Measurements from ENCODE around the gene RERE.

Gene RERE

GRCh38 chr1:8814865-8815264, 2.6 kb downstream of the RERE start:
- TF ChIP-seq EZH2phosphoT487 (conservative IDR thresholded peaks at IDR 0.05; ENCODE audit: low read length) (no peak), CTCF (IDR thresholded peaks at IDR 0.05; ENCODE audit: insufficient read depth, low read length, poor library complexity, severe bottlenecking) (no peak)
- no peak overlapping the region for H3K9ac ChIP-seq (ENCODE audit: low read length)
- no peaks in the 10 kb centered on the region for H3K27me3 ChIP-seq (ENCODE audit: low read length)
- peaks cover 6% of the 10 kb centered on the region; the same call in 1 of the 2 replicates for H4K20me1 ChIP-seq (ENCODE audit: low read depth, low read length)
- H3K79me2 ChIP-seq (ENCODE audit: insufficient read depth, low read length): no peaks in the 10 kb centered on the region; the same call in 1 of the 2 replicates
- H3K4me2 ChIP-seq (ENCODE audit: low read depth, low read length, poor library complexity, severe bottlenecking): peak overlapping the region; percentile 74
- H3K27ac ChIP-seq (ENCODE audit: low read depth, low read length): no peak overlapping the region
- H3F3A ChIP-seq (ENCODE audit: insufficient read depth): peaks cover 8% of the 10 kb centered on the region
- no peak overlapping the region for H3K4me3 ChIP-seq (ENCODE audit: insufficient read depth, low read length, poor library complexity, severe bottlenecking)
- H2AFZ ChIP-seq (ENCODE audit: low read depth, low read length, severe bottlenecking): no peak overlapping the region
- H3K36me3 ChIP-seq (ENCODE audit: low read length): no peaks in the 10 kb centered on the region
- H3K9me3 ChIP-seq (ENCODE audit: insufficient read depth, low read length): no peaks in the 10 kb centered on the region
- no peaks in the 10 kb centered on the region for H3K9me2 ChIP-seq (replicated peaks; ENCODE audit: insufficient read depth, low read length)

DNA sequence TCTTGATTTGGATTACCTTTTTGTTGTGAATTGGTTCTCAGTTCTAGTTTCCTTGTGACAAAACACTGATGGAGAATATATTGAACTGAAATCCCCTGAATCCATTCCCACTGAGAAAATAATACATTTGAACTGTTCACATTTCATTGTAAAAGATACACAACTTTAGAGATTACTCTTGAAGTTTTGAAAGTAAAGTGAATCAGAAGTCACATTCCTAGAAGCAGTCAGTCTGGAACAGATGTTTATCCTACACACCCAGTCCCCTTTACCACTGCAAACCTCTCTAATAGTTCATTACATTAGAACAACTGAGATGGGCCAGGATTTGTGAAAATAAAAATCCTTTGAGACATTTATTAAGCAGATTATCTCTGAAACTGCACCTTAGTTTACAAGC, 3.4 kb downstream of the RERE start:
- Histone ChIP-seq H3K27me3 (ENCODE audit: low read length) (no peaks in the 10 kb centered on the region), H3F3A (ENCODE audit: insufficient read depth) (peaks cover 8% of the 10 kb centered on the region), H4K20me1 (ENCODE audit: low read depth, low read length) (peaks cover 12% of the 10 kb centered on the region; the same call in 1 of the 2 replicates), H3K4me2 (ENCODE audit: low read depth, low read length, poor library complexity, severe bottlenecking) (no peak overlapping the region), H3K4me3 (ENCODE audit: insufficient read depth, low read length, poor library complexity, severe bottlenecking) (no peak overlapping the region), H2AFZ (ENCODE audit: low read depth, low read length, severe bottlenecking) (no peak overlapping the region), H3K9me2 (replicated peaks; ENCODE audit: insufficient read depth, low read length) (no peaks in the 10 kb centered on the region), H3K9me3 (ENCODE audit: insufficient read depth, low read length) (no peaks in the 10 kb centered on the region), H3K36me3 (ENCODE audit: low read length) (no peaks in the 10 kb centered on the region), H3K27ac (ENCODE audit: low read depth, low read length) (no peak overlapping the region), H3K79me2 (ENCODE audit: insufficient read depth, low read length) (no peaks in the 10 kb centered on the region; the same call in 1 of the 2 replicates), H3K9ac (ENCODE audit: low read length) (no peak overlapping the region)
- TF ChIP-seq CTCF (IDR thresholded peaks at IDR 0.05; ENCODE audit: insufficient read depth, low read length, poor library complexity, severe bottlenecking) (no peak), EZH2phosphoT487 (conservative IDR thresholded peaks at IDR 0.05; ENCODE audit: low read length) (no peak)

GRCh38 chr1:8813016-8813763, 4.2 kb downstream of the RERE start:
- no peaks in the 10 kb centered on the region for H3K27me3 ChIP-seq (ENCODE audit: low read length)
- no peaks in the 10 kb centered on the region for H3K9me2 ChIP-seq (replicated peaks; ENCODE audit: insufficient read depth, low read length)
- H3K36me3 ChIP-seq (ENCODE audit: low read length): no peaks in the 10 kb centered on the region
- H3K9ac ChIP-seq (ENCODE audit: low read length): no peak overlapping the region
- no peak overlapping the region for H3K27ac ChIP-seq (ENCODE audit: low read depth, low read length)
- TF ChIP-seq CTCF (IDR thresholded peaks at IDR 0.05; ENCODE audit: insufficient read depth, low read length, poor library complexity, severe bottlenecking) (no peak), EZH2phosphoT487 (conservative IDR thresholded peaks at IDR 0.05; ENCODE audit: low read length) (no peak)
- H3K4me3 ChIP-seq (ENCODE audit: insufficient read depth, low read length, poor library complexity, severe bottlenecking): no peak overlapping the region
- no peak overlapping the region for H3K4me2 ChIP-seq (ENCODE audit: low read depth, low read length, poor library complexity, severe bottlenecking)
- no peaks in the 10 kb centered on the region; the same call in 1 of the 2 replicates for H3K79me2 ChIP-seq (ENCODE audit: insufficient read depth, low read length)
- peaks cover 3% of the 10 kb centered on the region; the same call in 1 of the 2 replicates for H3F3A ChIP-seq (ENCODE audit: insufficient read depth)
- no peak overlapping the region for H2AFZ ChIP-seq (ENCODE audit: low read depth, low read length, severe bottlenecking)
- no peaks in the 10 kb centered on the region for H3K9me3 ChIP-seq (ENCODE audit: insufficient read depth, low read length)
- H4K20me1 ChIP-seq (ENCODE audit: low read depth, low read length): peaks cover 16% of the 10 kb centered on the region

Measured in SU-DHL-6 (cell line).